Vagina (tissue), 2 donors: Measurements from ENCODE around the gene C19orf67. TPM values are rescaled to one million over a fixed set of nuclear protein-coding genes. Genes with fewer than 3 reads are reported as not detected.
A peak's percentile ranks its signal among the peaks of the same experiment; 100 is the strongest.

Experiments used
- DNase-seq, 2 donors: peaks; one replicate each; pipeline ENCODE4 v3.0.0-alpha.2; 2017; ENCODE audit errors: extremely low spot score in 2 of 2
- H3K27ac ChIP-seq: fragments of 200-600 bp; sonication (generic); one replicate; pipeline ENCODE4 v1.5.1; 2019
- H3K27me3 ChIP-seq: fragments of 200-600 bp; sonication (generic); one replicate; pipeline ENCODE4 v1.5.1; 2019
- H3K36me3 ChIP-seq, 2 donors: fragments of 200-600 bp; sonication (generic); one replicate each; pipeline ENCODE4 v1.5.1; 2017 to 2019
- H3K4me1 ChIP-seq: fragments of 200-600 bp; sonication (generic); one replicate; pipeline ENCODE4 v1.5.1; 2019
- H3K4me3 ChIP-seq, 2 donors: fragments of 200-600 bp; sonication (generic); 1 replicate in 1 of 2; 2 replicates in 1 of 2; pipeline ENCODE4 v1.5.1; 2016 to 2019
- H3K9me3 ChIP-seq: fragments of 200-600 bp; sonication (generic); one replicate; pipeline ENCODE4 v1.5.1; 2019
- POLR2A ChIP-seq, 2 donors: fragments of 450-650 bp; IDR thresholded peaks; one replicate each; pipeline ENCODE4 v1.6.1; 2017; ENCODE audit warnings: antibody characterized with exemption in 2 of 2, mild to moderate bottlenecking in 2 of 2, moderate library complexity in 2 of 2
- POLR2AphosphoS5 ChIP-seq, 2 donors: sonication (generic); formaldehyde crosslinking; IDR thresholded peaks; one replicate each; pipeline ENCODE4 v1.9.0; 2017; ENCODE audit warnings: antibody characterized with exemption in 2 of 2, mild to moderate bottlenecking in 2 of 2, low read depth in 1 of 2; ENCODE audit not compliant: insufficient read depth in 1 of 2
- intact Hi-C: fragments of 100-400 bp; cut with DNase I; formaldehyde crosslinking; loops from one replicate; pipeline ENCODE4 v1.15.1; 2023
- total RNA-seq: library from RNA; depleted of rRNA; stranded (reverse); fragments of >200 nt; gene quantifications from one replicate; pipeline ENCODE4 v1.2.3, GENCODE V29; 2016
- TF ChIP-seq, protein P1 (sequence below), 3 experiments: fragments of 450-650 bp in 2 of 3; fragments of 200-600 bp in 1 of 3; sonication (generic) in 1 of 3; IDR thresholded peaks; one replicate each; pipeline ENCODE4 v1.5.1; 2017 to 2019; ENCODE audit warnings: antibody characterized with exemption in 3 of 3, mild to moderate bottlenecking in 2 of 3, moderate library complexity in 2 of 3

C19orf67 gene
- total RNA-seq, 1 donor from 2014 or later: not detected

DNA sequence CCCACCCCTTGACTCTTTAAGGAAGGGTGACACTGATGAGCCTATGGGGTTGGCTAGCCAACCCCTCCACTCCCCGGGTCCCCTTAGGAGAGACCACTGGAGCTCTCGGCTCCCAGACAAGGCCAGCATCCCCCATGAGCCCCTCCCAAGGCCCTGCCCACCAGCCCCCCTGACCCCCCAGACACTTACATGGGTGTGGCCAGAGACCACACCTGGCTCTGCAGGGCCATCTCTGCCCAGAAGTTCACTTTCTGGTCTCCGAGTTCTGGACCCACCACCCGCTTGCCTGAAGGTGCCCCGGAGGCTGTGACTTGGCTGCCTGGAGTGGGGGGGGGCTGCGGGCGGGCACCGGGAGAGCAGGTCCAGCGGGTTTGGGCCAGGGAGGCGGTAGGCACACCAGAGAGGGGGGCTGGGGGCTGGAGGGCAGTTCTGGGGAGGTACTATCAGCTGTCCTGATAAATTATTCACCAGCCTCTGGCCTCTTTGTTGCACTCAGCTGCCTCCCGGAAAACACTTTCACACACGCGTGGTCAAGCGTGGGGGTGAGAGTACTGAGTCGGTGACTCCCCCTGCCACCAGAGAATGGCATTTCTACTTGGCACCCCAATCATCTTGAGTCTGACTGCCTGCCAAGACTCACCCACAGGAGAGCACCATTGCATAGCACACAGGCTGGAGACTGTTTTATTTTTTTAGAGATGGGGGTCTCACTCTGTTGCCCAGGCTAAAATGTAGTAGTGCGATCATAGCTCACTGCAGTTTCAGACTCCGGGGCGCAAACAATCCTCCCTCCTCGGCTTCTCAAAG lies 23.6 kb downstream of the C19orf67 start, which contains the start of gene PALM3:
TSS of gene PALM3 (minus strand) at position 326 of the 807 bp plus-strand sequence. CDS start at position 230, 96 bp downstream.
- Histone ChIP-seq H3K4me3 (no peak within 1 kb of the TSS), H3K9me3 (no peaks in the 10 kb centered on the region), H3K4me1 (peaks cover 12% of the 10 kb centered on the region), H3K27me3 (no peaks in the 10 kb centered on the region), H3K36me3 (no peaks in the 10 kb centered on the region), H3K27ac (no peak within 1 kb of the TSS)
- DNase-seq: no peak
- TF ChIP-seq POLR2A (IDR thresholded peaks at IDR 0.05): no peak
- TF ChIP-seq, protein P1, sequence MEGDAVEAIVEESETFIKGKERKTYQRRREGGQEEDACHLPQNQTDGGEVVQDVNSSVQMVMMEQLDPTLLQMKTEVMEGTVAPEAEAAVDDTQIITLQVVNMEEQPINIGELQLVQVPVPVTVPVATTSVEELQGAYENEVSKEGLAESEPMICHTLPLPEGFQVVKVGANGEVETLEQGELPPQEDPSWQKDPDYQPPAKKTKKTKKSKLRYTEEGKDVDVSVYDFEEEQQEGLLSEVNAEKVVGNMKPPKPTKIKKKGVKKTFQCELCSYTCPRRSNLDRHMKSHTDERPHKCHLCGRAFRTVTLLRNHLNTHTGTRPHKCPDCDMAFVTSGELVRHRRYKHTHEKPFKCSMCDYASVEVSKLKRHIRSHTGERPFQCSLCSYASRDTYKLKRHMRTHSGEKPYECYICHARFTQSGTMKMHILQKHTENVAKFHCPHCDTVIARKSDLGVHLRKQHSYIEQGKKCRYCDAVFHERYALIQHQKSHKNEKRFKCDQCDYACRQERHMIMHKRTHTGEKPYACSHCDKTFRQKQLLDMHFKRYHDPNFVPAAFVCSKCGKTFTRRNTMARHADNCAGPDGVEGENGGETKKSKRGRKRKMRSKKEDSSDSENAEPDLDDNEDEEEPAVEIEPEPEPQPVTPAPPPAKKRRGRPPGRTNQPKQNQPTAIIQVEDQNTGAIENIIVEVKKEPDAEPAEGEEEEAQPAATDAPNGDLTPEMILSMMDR (IDR thresholded peaks at IDR 0.05): no peak
- no peak for TF ChIP-seq POLR2AphosphoS5 (IDR thresholded peaks at IDR 0.05; ENCODE audit: insufficient read depth in 1 of 2, low read depth in 1 of 2)
- intact Hi-C loops: no loop called here

DNA sequence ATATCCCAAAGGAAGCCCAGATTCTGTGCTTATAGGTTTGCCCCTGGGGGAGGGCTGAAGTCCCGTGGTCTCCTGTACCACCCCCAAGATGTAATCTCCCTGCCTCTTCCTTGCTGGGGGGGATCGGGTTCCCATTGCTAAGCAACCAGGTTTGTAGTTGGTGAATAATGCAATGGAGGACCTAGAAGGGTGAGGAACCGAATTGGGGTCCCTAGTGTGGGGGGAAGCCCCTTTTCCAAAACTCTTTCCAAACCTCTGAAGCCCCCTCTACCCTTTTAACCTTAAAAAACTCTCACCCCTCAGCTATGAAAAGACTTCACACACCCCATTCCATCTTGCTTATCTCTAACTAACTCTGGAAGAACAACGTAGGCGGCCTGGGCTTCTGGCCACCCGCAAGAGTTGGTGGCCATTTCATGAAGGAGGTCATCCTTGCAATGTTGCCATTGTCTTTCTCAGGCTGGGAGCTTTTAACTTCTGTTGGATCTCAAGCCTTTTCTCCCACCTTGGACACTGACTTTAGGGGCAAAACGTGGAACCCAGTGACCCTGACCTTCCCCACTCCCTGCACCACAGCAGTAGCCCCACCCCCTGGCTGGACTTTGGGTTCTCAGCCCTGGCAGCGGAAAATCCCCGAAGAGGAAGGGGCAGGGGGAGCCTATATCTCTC lies 24.4 kb downstream of the C19orf67 start:
- intact Hi-C loops: no loop called here
- Histone ChIP-seq H3K36me3 (no peaks in the 10 kb centered on the region), H3K4me1 (peaks cover 12% of the 10 kb centered on the region), H3K4me3 (no peak overlapping the region), H3K27ac (no peak overlapping the region), H3K27me3 (no peaks in the 10 kb centered on the region), H3K9me3 (no peaks in the 10 kb centered on the region)
- DNase-seq: no peak
- no peak for TF ChIP-seq POLR2AphosphoS5 (IDR thresholded peaks at IDR 0.05; ENCODE audit: insufficient read depth in 1 of 2, low read depth in 1 of 2)
- TF ChIP-seq, protein P1 (IDR thresholded peaks at IDR 0.05): no peak
- no peak for TF ChIP-seq POLR2A (IDR thresholded peaks at IDR 0.05)

DNA sequence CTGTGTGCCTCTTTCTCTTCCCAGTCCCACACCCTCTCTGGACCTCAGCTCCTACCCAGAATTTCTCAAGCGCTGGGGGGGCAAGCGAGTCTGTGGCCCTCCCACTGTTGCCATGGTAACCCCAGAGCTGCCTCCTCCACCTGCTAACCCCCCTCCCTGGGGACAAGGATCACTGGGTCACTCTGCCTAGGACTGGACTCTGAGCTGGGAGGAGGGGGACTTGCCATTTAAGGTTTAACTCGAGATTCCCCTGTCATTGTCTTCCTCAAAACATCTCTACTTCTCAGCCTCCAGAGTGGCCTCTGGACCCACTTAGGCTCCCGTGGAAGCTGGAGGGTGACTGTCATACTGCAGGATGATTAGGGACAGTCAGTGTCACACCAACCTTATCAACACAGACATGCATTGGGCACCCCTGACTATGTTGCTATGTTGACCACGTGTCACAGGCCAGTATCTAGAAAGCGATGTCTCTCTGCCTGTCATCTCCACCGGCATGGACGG lies 25.9 kb downstream of the C19orf67 start:
- intact Hi-C loops: no loop called here
- no peaks in the 10 kb centered on the region for H3K9me3 ChIP-seq
- no peak overlapping the region for H3K27ac ChIP-seq
- no peak for TF ChIP-seq POLR2A (IDR thresholded peaks at IDR 0.05)
- no peak for TF ChIP-seq POLR2AphosphoS5 (IDR thresholded peaks at IDR 0.05; ENCODE audit: insufficient read depth in 1 of 2, low read depth in 1 of 2)
- TF ChIP-seq, protein P1 (IDR thresholded peaks at IDR 0.05): no peak
- DNase-seq: no peak
- H3K4me3 ChIP-seq: no peak overlapping the region
- no peaks in the 10 kb centered on the region for H3K36me3 ChIP-seq
- no peaks in the 10 kb centered on the region for H3K27me3 ChIP-seq
- peaks cover 12% of the 10 kb centered on the region for H3K4me1 ChIP-seq

DNA sequence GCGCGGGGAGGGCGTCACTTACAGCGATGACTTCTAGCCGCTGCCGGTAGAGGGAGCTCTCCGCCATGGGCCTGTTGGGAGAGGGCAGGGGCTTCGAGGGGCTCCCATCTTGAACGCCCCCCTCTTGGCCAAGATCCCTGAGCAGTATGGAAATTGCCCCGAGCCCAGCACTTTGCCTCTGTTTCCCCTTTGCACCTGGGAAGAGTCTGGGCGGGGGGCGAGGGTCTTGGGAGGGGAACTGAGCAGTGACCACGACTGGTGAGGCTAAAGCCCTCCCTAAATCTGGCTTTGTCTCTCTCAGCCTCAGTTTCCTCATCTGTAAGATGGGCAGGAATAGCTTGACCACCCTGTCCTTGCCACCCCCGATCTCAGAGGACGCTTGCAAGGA lies 26.5 kb downstream of the C19orf67 start:
- intact Hi-C loops: no loop called here
- Histone ChIP-seq H3K4me1 (peaks cover 12% of the 10 kb centered on the region), H3K36me3 (no peaks in the 10 kb centered on the region), H3K27me3 (no peaks in the 10 kb centered on the region), H3K27ac (no peak overlapping the region), H3K9me3 (no peaks in the 10 kb centered on the region), H3K4me3 (no peak overlapping the region)
- no peak for TF ChIP-seq POLR2A (IDR thresholded peaks at IDR 0.05)
- TF ChIP-seq, protein P1 (IDR thresholded peaks at IDR 0.05): peak in 1 of 3 experiments; percentile 20
- DNase-seq: no peak
